Measurements from ENCODE around the gene ZNF679.
"Not testable (repeated sequence)": the region's sequence is repeated elsewhere in the genome, so short reads cannot be mapped to it uniquely, and the experiment has no call there.

Gene ZNF679

GRCh38 chr7:64297418-64297817 lies 69.1 kb downstream of the ZNF679 start:
- H3K79me1 ChIP-seq (ENCODE audit: low read length); H2BK120ac ChIP-seq (ENCODE audit: insufficient read depth, low read length, poor library complexity); H3K27ac ChIP-seq (ENCODE audit: low read depth, low read length); H4K91ac ChIP-seq (ENCODE audit: low read depth, low read length); H3K23ac ChIP-seq (ENCODE audit: low read length); H3K27me3 ChIP-seq (ENCODE audit: insufficient read depth, low read length); H3K4me3 ChIP-seq (ENCODE audit: low read depth, low read length); H3K4ac ChIP-seq (ENCODE audit: low read depth, low read length); H2BK12ac ChIP-seq (ENCODE audit: low read length); H2AFZ ChIP-seq (ENCODE audit: insufficient read depth, low read length, poor library complexity); H3K36me3 ChIP-seq (ENCODE audit: control insufficient read depth in 1 of 2, insufficient read depth in 2 of 2, low read length in 2 of 2); DNase-seq; H3K9ac ChIP-seq (ENCODE audit: low read length); H3K4me2 ChIP-seq (ENCODE audit: low read length); H4K12ac ChIP-seq (ENCODE audit: low read depth, low read length); H2AK5ac ChIP-seq (ENCODE audit: low read length); H3K14ac ChIP-seq (ENCODE audit: low read length); H3K18ac ChIP-seq (ENCODE audit: low read length); H4K8ac ChIP-seq (ENCODE audit: low read depth, low read length); H3K4me1 ChIP-seq (ENCODE audit: control insufficient read depth in 1 of 2, insufficient read depth in 2 of 2, low read length in 2 of 2); H3K79me2 ChIP-seq (ENCODE audit: control insufficient read depth, insufficient read depth, low read length, poor library complexity); H2BK5ac ChIP-seq (ENCODE audit: low read depth, low read length, poor library complexity): not testable (repeated sequence)
- no CpG with 5 or more reads among the region's 1 CpG for WGBS (ENCODE audit: extremely low coverage, insufficient coverage, insufficient read length)
- peaks cover 37% of the 10 kb centered on the region for H3K9me3 ChIP-seq (ENCODE audit: insufficient read depth, low read depth, low read length)

GRCh38 chr7:64300641-64301405 lies 72.5 kb downstream of the ZNF679 start:
- Histone ChIP-seq H2BK12ac (ENCODE audit: low read length) (no peak overlapping the region), H3K4me3 (ENCODE audit: low read depth, low read length) (no peak overlapping the region), H3K4me2 (ENCODE audit: low read length) (no peak overlapping the region), H2AFZ (ENCODE audit: insufficient read depth, low read length, poor library complexity) (no peak overlapping the region), H3K4ac (ENCODE audit: low read depth, low read length) (no peak overlapping the region), H3K79me2 (ENCODE audit: control insufficient read depth, insufficient read depth, low read length, poor library complexity) (no peaks in the 10 kb centered on the region), H4K91ac (ENCODE audit: low read depth, low read length) (no peak overlapping the region), H3K18ac (ENCODE audit: low read length) (no peak overlapping the region), H3K27ac (ENCODE audit: low read depth, low read length) (no peak overlapping the region), H4K12ac (ENCODE audit: low read depth, low read length) (no peak overlapping the region), H2BK120ac (ENCODE audit: insufficient read depth, low read length, poor library complexity) (no peak overlapping the region), H3K79me1 (ENCODE audit: low read length) (no peaks in the 10 kb centered on the region), H3K4me1 (ENCODE audit: control insufficient read depth in 1 of 2, insufficient read depth in 2 of 2, low read length in 2 of 2) (no peaks in the 10 kb centered on the region), H3K23ac (ENCODE audit: low read length) (no peak overlapping the region), H3K9me3 (ENCODE audit: insufficient read depth, low read depth, low read length) (peaks cover 29% of the 10 kb centered on the region), H2BK5ac (ENCODE audit: low read depth, low read length, poor library complexity) (no peak overlapping the region), H3K36me3 (ENCODE audit: control insufficient read depth in 1 of 2, insufficient read depth in 2 of 2, low read length in 2 of 2) (no peaks in the 10 kb centered on the region), H2AK5ac (ENCODE audit: low read length) (no peak overlapping the region), H3K9ac (ENCODE audit: low read length) (no peak overlapping the region), H4K8ac (ENCODE audit: low read depth, low read length) (no peak overlapping the region), H3K27me3 (ENCODE audit: insufficient read depth, low read length) (no peaks in the 10 kb centered on the region), H3K14ac (ENCODE audit: low read length) (no peak overlapping the region)
- peak; percentile 79 to 85 for DNase-seq
- WGBS (ENCODE audit: extremely low coverage, insufficient coverage, insufficient read length), result no CpG with 5 or more reads among the region's 9 CpGs

GRCh38 chr7:64307254-64308015 lies 79.2 kb downstream of the ZNF679 start:
- Histone ChIP-seq H3K4me3 (ENCODE audit: low read depth, low read length) (no peak overlapping the region), H2AK5ac (ENCODE audit: low read length) (no peak overlapping the region)
- no CpG with 5 or more reads among the region's 33 CpGs for WGBS (ENCODE audit: extremely low coverage, insufficient coverage, insufficient read length)

GRCh38 chr7:64308016-64308270 lies 79.7 kb downstream of the ZNF679 start:
- Histone ChIP-seq H3K4me1 (ENCODE audit: control insufficient read depth in 1 of 2, insufficient read depth in 2 of 2, low read length in 2 of 2) (no peaks in the 10 kb centered on the region), H3K36me3 (ENCODE audit: control insufficient read depth in 1 of 2, insufficient read depth in 2 of 2, low read length in 2 of 2) (no peaks in the 10 kb centered on the region), H2AK5ac (ENCODE audit: low read length) (no peak overlapping the region), H2BK120ac (ENCODE audit: insufficient read depth, low read length, poor library complexity) (no peak overlapping the region), H2BK12ac (ENCODE audit: low read length) (no peak overlapping the region), H3K14ac (ENCODE audit: low read length) (no peak overlapping the region), H3K27me3 (ENCODE audit: insufficient read depth, low read length) (no peaks in the 10 kb centered on the region), H3K18ac (ENCODE audit: low read length) (no peak overlapping the region), H2BK5ac (ENCODE audit: low read depth, low read length, poor library complexity) (no peak overlapping the region), H4K12ac (ENCODE audit: low read depth, low read length) (no peak overlapping the region), H4K8ac (ENCODE audit: low read depth, low read length) (no peak overlapping the region), H2AFZ (ENCODE audit: insufficient read depth, low read length, poor library complexity) (no peak overlapping the region), H3K9me3 (ENCODE audit: insufficient read depth, low read depth, low read length) (peaks cover 46% of the 10 kb centered on the region), H3K4me3 (ENCODE audit: low read depth, low read length) (no peak overlapping the region), H3K23ac (ENCODE audit: low read length) (no peak overlapping the region), H3K79me2 (ENCODE audit: control insufficient read depth, insufficient read depth, low read length, poor library complexity) (no peaks in the 10 kb centered on the region), H3K27ac (ENCODE audit: low read depth, low read length) (no peak overlapping the region), H3K9ac (ENCODE audit: low read length) (peak overlapping the region; percentile 40), H3K4ac (ENCODE audit: low read depth, low read length) (no peak overlapping the region), H3K79me1 (ENCODE audit: low read length) (no peaks in the 10 kb centered on the region), H3K4me2 (ENCODE audit: low read length) (no peak overlapping the region), H4K91ac (ENCODE audit: low read depth, low read length) (no peak overlapping the region)
- no CpG with 5 or more reads among the region's 7 CpGs for WGBS (ENCODE audit: extremely low coverage, insufficient coverage, insufficient read length)
- DNase-seq, result no peak

More at GRCh38 chr7:64307254-64308015, 79.2 kb downstream of the ZNF679 start:
- H3K79me2 ChIP-seq (ENCODE audit: control insufficient read depth, insufficient read depth, low read length, poor library complexity), result no peaks in the 10 kb centered on the region
- H3K79me1 ChIP-seq (ENCODE audit: low read length), result no peaks in the 10 kb centered on the region
- no peak overlapping the region for H3K27ac ChIP-seq (ENCODE audit: low read depth, low read length)
- H3K23ac ChIP-seq (ENCODE audit: low read length), result no peak overlapping the region
- DNase-seq, result peak; percentile 92 to 93
- H3K9me3 ChIP-seq (ENCODE audit: insufficient read depth, low read depth, low read length), result peaks cover 43% of the 10 kb centered on the region
- H3K36me3 ChIP-seq (ENCODE audit: control insufficient read depth in 1 of 2, insufficient read depth in 2 of 2, low read length in 2 of 2), result no peaks in the 10 kb centered on the region
- no peaks in the 10 kb centered on the region for H3K27me3 ChIP-seq (ENCODE audit: insufficient read depth, low read length)
- no peak overlapping the region for H3K14ac ChIP-seq (ENCODE audit: low read length)
- no peak overlapping the region for H3K9ac ChIP-seq (ENCODE audit: low read length)
- no peak overlapping the region for H3K18ac ChIP-seq (ENCODE audit: low read length)
- no peak overlapping the region for H2BK5ac ChIP-seq (ENCODE audit: low read depth, low read length, poor library complexity)
- no peak overlapping the region for H4K12ac ChIP-seq (ENCODE audit: low read depth, low read length)
- H3K4me2 ChIP-seq (ENCODE audit: low read length), result peak overlapping the region; percentile 38
- no peak overlapping the region for H2AFZ ChIP-seq (ENCODE audit: insufficient read depth, low read length, poor library complexity)
- H4K8ac ChIP-seq (ENCODE audit: low read depth, low read length), result no peak overlapping the region
- H3K4me1 ChIP-seq (ENCODE audit: control insufficient read depth in 1 of 2, insufficient read depth in 2 of 2, low read length in 2 of 2), result no peaks in the 10 kb centered on the region
- H3K4ac ChIP-seq (ENCODE audit: low read depth, low read length), result no peak overlapping the region
- no peak overlapping the region for H2BK12ac ChIP-seq (ENCODE audit: low read length)
- no peak overlapping the region for H2BK120ac ChIP-seq (ENCODE audit: insufficient read depth, low read length, poor library complexity)
- H4K91ac ChIP-seq (ENCODE audit: low read depth, low read length), result no peak overlapping the region
